ENCODE results near the gene TOR3A.
"Not testable (repeated sequence)": the region's sequence is repeated elsewhere in the genome, so short reads cannot be mapped to it uniquely, and the experiment has no call there.

The TOR3A gene

GRCh38 chr1:179104611-179105250 lies 22.9 kb downstream of the TOR3A start:
- in situ Hi-C loops (cut with HindIII; ENCODE audit: low sequenced_read_pairs), result no loop called here

GRCh38 chr1:179105393-179105792 lies 23.5 kb downstream of the TOR3A start:
- in situ Hi-C loops (cut with HindIII; ENCODE audit: low sequenced_read_pairs), result no loop called here

DNA sequence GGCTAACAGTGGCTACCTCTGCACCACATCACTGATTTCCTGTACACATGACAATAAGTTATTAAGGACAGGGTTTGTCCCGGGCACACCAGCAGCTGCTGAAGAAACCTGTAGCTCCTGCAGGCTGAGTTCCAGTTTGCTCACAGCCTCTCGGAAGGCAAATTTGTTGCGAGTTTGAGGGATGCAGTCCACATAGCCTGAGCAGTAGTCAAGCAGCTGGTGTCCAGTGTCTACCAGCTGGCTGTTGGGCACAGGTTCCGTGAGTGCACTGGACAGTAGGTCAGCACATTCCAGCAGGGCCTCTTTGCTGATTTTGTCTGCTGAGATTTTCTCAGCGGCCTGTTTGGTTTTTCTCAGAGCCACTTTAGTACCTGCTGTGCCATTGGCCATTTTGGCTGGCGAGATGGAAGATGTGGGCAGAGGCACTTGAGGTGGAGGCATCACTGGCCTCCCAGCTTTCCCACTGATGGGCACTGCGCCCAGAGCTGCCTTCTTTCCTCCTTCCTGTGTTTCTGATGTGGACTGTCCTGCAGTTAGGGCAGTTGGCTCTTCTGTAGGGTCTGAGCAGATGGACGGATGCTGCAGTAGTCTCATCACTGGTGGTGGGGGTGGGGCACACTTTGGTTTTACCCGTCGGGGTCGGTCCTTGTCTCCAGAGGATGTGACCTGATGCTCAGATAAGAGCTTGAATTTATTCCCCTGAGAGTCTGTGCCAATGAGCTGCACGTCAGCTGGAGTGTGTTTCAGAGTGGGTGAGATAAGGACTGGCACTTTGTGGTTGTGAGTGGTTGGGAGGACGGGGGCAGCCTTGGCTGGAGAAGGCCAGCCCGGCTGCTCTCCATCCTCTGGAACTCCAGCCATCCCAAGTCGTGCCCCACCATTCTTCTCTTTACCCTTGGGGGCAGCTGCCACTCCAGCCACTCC lies 26.1 kb downstream of the TOR3A start:
- in situ Hi-C loops (cut with HindIII; ENCODE audit: low sequenced_read_pairs), result no loop called here

GRCh38 chr1:179108644-179109043 lies 26.8 kb downstream of the TOR3A start:
- in situ Hi-C loops (cut with HindIII; ENCODE audit: low sequenced_read_pairs), result no loop called here

- in situ Hi-C loops (cut with HindIII; ENCODE audit: low sequenced_read_pairs), result no loop called here
Measured at GRCh38 chr1:179115181-179115580, 33.3 kb downstream of the TOR3A start.

- in situ Hi-C loops (cut with HindIII; ENCODE audit: low sequenced_read_pairs), result no loop called here
Measured at GRCh38 chr1:179119513-179119912, 37.6 kb downstream of the TOR3A start.

GRCh38 chr1:179120736-179121135 lies 38.9 kb downstream of the TOR3A start:
- in situ Hi-C loops (cut with HindIII; ENCODE audit: low sequenced_read_pairs), result no loop called here

GRCh38 chr1:179121159-179121938 lies 39.5 kb downstream of the TOR3A start:
- in situ Hi-C loops (cut with HindIII; ENCODE audit: low sequenced_read_pairs), result no loop called here

DNA sequence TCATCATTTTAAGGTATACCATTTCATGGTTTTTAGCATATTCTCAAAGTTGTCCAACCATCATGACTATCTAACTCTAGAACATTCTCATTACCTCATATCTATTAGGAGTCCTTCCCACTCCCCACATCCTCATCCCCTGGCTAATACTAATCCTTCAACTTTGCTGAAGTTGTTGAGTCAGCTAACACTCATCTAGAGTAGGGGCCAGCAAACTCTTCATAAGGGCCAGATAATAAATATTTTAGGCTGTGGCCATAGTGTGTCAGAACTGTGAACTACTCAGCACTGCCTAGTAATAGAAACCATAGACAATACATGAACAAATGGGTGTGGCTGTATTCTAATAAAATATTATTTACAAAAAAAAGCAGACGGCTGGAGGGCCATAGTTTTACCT lies 43.0 kb downstream of the TOR3A start:
- in situ Hi-C loops (cut with HindIII; ENCODE audit: low sequenced_read_pairs), result no loop called here

GRCh38 chr1:179126338-179127060 lies 44.6 kb downstream of the TOR3A start:
- in situ Hi-C loops (cut with HindIII; ENCODE audit: low sequenced_read_pairs), result no loop called here

GRCh38 chr1:179127163-179127895 lies 45.5 kb downstream of the TOR3A start:
- in situ Hi-C loops (cut with HindIII; ENCODE audit: low sequenced_read_pairs), result no loop called here

- in situ Hi-C loops (cut with HindIII; ENCODE audit: low sequenced_read_pairs), result no loop called here
Measured at GRCh38 chr1:179128520-179128919, 46.6 kb downstream of the TOR3A start.

DNA sequence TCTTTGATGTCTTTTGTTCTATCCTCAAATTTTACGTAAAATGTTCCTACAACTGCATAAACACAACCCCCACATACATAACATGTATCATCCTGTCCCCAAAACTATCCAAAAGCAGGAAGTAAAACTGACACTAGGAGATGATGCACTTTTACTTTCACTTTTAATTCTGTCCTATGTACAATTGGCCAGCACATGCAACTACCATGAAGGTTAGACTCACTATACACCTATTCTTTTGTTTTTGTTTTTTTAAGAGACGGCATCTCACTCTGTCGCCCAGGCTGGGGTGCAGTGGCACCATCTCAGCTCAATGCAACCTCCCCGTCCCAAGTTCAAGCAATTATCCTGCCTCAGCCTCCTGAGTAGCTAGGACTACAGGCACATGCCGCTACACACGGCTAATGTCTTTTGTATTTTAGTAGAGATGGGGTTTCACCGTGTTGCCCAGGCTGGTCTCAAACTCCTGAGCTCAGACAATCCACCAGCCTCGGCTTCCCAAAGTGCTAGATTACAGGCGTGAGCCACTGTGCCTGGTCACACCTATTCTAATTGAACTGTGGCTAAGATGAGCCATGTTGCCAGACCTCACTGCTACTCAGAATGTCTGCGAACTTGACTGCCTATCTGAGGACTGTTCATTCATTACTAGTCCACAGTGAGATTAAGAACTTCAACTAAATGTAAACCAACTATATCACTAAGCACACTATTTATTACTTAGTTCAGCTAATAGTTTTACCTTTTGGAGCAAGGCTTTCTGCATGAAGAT lies 48.0 kb downstream of the TOR3A start:
- in situ Hi-C loops (cut with HindIII; ENCODE audit: low sequenced_read_pairs), result no loop called here

DNA sequence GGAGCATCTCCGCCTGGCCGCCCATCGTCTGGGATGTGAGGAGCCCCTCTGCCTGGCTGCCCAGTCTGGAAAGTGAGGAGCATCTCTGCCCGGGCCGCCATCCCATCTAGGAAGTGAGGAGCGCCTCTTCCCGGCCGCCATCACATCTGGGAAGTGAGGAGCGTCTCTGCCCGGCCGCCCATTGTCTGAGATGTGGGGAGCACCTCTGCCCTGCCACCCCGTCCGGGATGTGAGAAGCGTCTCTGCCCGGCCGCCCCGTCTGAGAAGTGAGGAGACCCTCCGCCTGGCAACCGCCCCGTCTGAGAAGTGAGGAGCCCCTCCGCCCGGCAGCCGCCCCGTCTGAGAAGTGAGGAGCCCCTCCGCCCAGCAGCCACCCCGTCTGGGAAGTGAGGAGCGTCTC lies 53.3 kb downstream of the TOR3A start:
- in situ Hi-C loops (cut with HindIII; ENCODE audit: low sequenced_read_pairs), result not testable (repeated sequence)

DNA sequence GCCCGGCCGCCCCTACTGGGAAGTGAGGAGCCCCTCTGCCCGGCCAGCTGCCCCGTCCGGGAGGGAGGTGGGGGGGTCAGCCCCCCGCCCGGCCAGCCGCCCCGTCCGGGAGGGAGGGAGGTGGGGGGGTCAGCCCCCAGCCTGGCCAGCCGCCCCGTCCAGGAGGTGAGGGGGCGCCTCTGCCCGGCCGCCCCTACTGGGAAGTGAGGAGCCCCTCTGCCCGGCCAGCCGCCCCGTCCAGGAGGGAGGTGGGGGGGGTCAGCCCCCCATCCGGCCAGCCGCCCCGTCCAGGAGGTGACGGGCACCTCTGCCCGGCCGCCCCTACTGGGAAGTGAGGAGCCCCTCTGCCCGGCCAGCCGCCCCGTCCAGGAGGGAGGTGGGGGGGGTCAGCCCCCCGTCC lies 53.8 kb downstream of the TOR3A start:
- in situ Hi-C loops (cut with HindIII; ENCODE audit: low sequenced_read_pairs), result not testable (repeated sequence)

- in situ Hi-C loops (cut with HindIII; ENCODE audit: low sequenced_read_pairs), result no loop called here
Measured at GRCh38 chr1:179137617-179138255, 55.9 kb downstream of the TOR3A start.

DNA sequence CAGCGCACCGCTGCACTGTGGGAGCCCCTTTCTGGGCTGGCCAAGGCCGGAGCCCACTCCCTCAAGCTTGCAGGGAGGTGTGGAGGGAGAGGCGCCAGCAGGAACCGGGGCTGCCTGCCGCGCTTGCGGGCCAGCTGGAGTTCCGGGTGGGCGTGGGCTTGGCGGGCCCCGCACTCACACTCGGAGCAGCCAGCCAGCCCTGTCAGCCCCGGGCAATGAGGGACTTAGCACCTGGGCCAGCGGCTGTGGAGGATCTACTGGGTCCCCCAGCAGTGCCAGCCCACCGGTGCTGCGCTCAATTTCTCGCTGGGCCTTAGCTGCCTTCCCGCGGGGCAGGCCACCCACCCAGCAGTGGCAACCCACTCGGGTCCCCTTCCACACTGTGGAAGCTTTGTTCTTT lies 56.9 kb downstream of the TOR3A start:
- in situ Hi-C loops (cut with HindIII; ENCODE audit: low sequenced_read_pairs), result not testable (repeated sequence)

- in situ Hi-C loops (cut with HindIII; ENCODE audit: low sequenced_read_pairs), result no loop called here
Measured at GRCh38 chr1:179141592-179142251, 59.9 kb downstream of the TOR3A start.

All from DLD1 (cell line).